ENCODE results near the gene NUSAP1. TPM values are rescaled to one million over a fixed set of nuclear protein-coding genes. Genes with fewer than 3 reads are reported as not detected.
A peak's percentile ranks its signal among the peaks of the same experiment; 100 is the strongest.
"Not testable (repeated sequence)": the region's sequence is repeated elsewhere in the genome, so short reads cannot be mapped to it uniquely, and the experiment has no call there.

Gene NUSAP1
- 6.6 and 11.3 TPM in 2 replicates for total RNA-seq
- polyA plus RNA-seq (2012) = 0.49 TPM

GRCh38 chr15:41332194-41333025, at the start of gene NUSAP1, which contains the start of gene OIP5:
NUSAP1 (plus strand) TSS chr15:41332881; CDS start chr15:41332958, 77 bp downstream.
OIP5 (minus strand) TSS chr15:41332591; CDS start chr15:41332561, 30 bp downstream.
- peak; percentile 100 for DNase-seq (ENCODE audit: low read depth)

- DNase-seq (ENCODE audit: low read depth) = not testable (repeated sequence)
Measured at GRCh38 chr15:41282980-41283652, 49.6 kb upstream of the NUSAP1 start.

GRCh38 chr15:41283653-41284426, 48.8 kb upstream of the NUSAP1 start:
- peak; percentile 99 for DNase-seq (ENCODE audit: low read depth)

- peak; percentile 40 for DNase-seq (ENCODE audit: low read depth)
Measured at GRCh38 chr15:41284427-41285177, 48.1 kb upstream of the NUSAP1 start.

GRCh38 chr15:41285285-41285684, 47.4 kb upstream of the NUSAP1 start:
- DNase-seq (ENCODE audit: low read depth) = no peak

GRCh38 chr15:41286665-41287333, 45.9 kb upstream of the NUSAP1 start:
- DNase-seq (ENCODE audit: low read depth) = no peak

GRCh38 chr15:41288464-41288863, 44.2 kb upstream of the NUSAP1 start:
- DNase-seq (ENCODE audit: low read depth) = no peak

GRCh38 chr15:41289953-41290352, 42.7 kb upstream of the NUSAP1 start:
- no peak for DNase-seq (ENCODE audit: low read depth)

GRCh38 chr15:41291065-41291631, 41.5 kb upstream of the NUSAP1 start:
- no peak for DNase-seq (ENCODE audit: low read depth)

- DNase-seq (ENCODE audit: low read depth) = peak; percentile 18
Measured at GRCh38 chr15:41292521-41292920, 40.2 kb upstream of the NUSAP1 start.

GRCh38 chr15:41301139-41301538, 31.5 kb upstream of the NUSAP1 start:
- DNase-seq (ENCODE audit: low read depth) = not testable (repeated sequence)

GRCh38 chr15:41301587-41301986, 31.1 kb upstream of the NUSAP1 start:
- no peak for DNase-seq (ENCODE audit: low read depth)

- DNase-seq (ENCODE audit: low read depth) = no peak
Measured at GRCh38 chr15:41304149-41304770, 28.4 kb upstream of the NUSAP1 start.

GRCh38 chr15:41307679-41308078, 25.0 kb upstream of the NUSAP1 start:
- no peak for DNase-seq (ENCODE audit: low read depth)

GRCh38 chr15:41309226-41309905, 23.3 kb upstream of the NUSAP1 start:
- DNase-seq (ENCODE audit: low read depth) = peak; percentile 86

GRCh38 chr15:41320805-41321330, 11.8 kb upstream of the NUSAP1 start:
- DNase-seq (ENCODE audit: low read depth) = not testable (repeated sequence)

GRCh38 chr15:41323611-41324010, 9.1 kb upstream of the NUSAP1 start:
- no peak for DNase-seq (ENCODE audit: low read depth)

- no peak for DNase-seq (ENCODE audit: low read depth)
Measured at GRCh38 chr15:41331281-41331680, 1.4 kb upstream of the NUSAP1 start.

- peak; percentile 75 for DNase-seq (ENCODE audit: low read depth)
Measured at GRCh38 chr15:41331833-41332193, 868 bp upstream of the NUSAP1 start.

Measured in myocyte (in vitro differentiated cells).